GM21576 (cell line): Measurements from ENCODE around the gene TSPAN4.

Source experiments
- ATAC-seq: cut with Tn5 transposase; IDR thresholded peaks from one replicate; pipeline ENCODE4 v1.9.1; 2021; ENCODE audit warnings: mild to moderate bottlenecking, moderate library complexity; ENCODE audit not compliant: unreplicated experiment

Gene TSPAN4

GRCh38 chr11:883527-883926 lies 40.9 kb downstream of the TSPAN4 start:
- ATAC-seq: no peak

GRCh38 chr11:884578-885070 lies 42.0 kb downstream of the TSPAN4 start:
- no peak for ATAC-seq

- ATAC-seq: no peak
Observed at GRCh38 chr11:886568-886967, 43.9 kb downstream of the TSPAN4 start.

GRCh38 chr11:887589-887988 lies 44.9 kb downstream of the TSPAN4 start:
- ATAC-seq: no peak

GRCh38 chr11:888310-889212 lies 45.9 kb downstream of the TSPAN4 start:
- ATAC-seq: no peak

GRCh38 chr11:889257-889656 lies 46.6 kb downstream of the TSPAN4 start:
- ATAC-seq: no peak

GRCh38 chr11:889687-890475 lies 47.2 kb downstream of the TSPAN4 start:
- no peak for ATAC-seq

- no peak for ATAC-seq
Observed at GRCh38 chr11:890794-891540, 48.3 kb downstream of the TSPAN4 start.

GRCh38 chr11:893008-893654 lies 50.5 kb downstream of the TSPAN4 start:
- no peak for ATAC-seq

- ATAC-seq: no peak
Observed at GRCh38 chr11:894575-895201, 52.0 kb downstream of the TSPAN4 start.

- no peak for ATAC-seq
Observed at GRCh38 chr11:895331-896110, 52.9 kb downstream of the TSPAN4 start.

- no peak for ATAC-seq
Observed at GRCh38 chr11:897253-898142, 54.8 kb downstream of the TSPAN4 start.

- ATAC-seq: no peak
Observed at GRCh38 chr11:898143-898511, 55.5 kb downstream of the TSPAN4 start.

GRCh38 chr11:898540-899190 lies 56.0 kb downstream of the TSPAN4 start:
- no peak for ATAC-seq

GRCh38 chr11:899724-900123 lies 57.1 kb downstream of the TSPAN4 start:
- ATAC-seq: no peak

GRCh38 chr11:900545-900944 lies 57.9 kb downstream of the TSPAN4 start:
- no peak for ATAC-seq

- no peak for ATAC-seq
Observed at GRCh38 chr11:901452-902061, 58.9 kb downstream of the TSPAN4 start.

GRCh38 chr11:904380-904779 lies 61.7 kb downstream of the TSPAN4 start:
- ATAC-seq: no peak
